ENCODE results near the gene GBF1.

GRCh38 chr10:102392306-102392705, 147.0 kb downstream of the GBF1 start:
- TF ChIP-seq CTCF (conservative IDR thresholded peaks at IDR 0.05 in 1 of 2, IDR thresholded peaks at IDR 0.05 in 1 of 2; ENCODE audit: extremely low read depth in 1 of 2, insufficient read depth in 1 of 2, low read depth in 1 of 2, low read length in 2 of 2), result no peak
- TF ChIP-seq EZH2 (IDR thresholded peaks at IDR 0.05; ENCODE audit: borderline replicate concordance, low read length), result no peak

Data from mammary epithelial cell (primary cell).